Small intestine (tissue), 7 donors: ENCODE results near the gene MEGF6. TPM values are rescaled to one million over a fixed set of nuclear protein-coding genes. Genes with fewer than 3 reads are reported as not detected.

Experiments used
- DNase-seq, 2 donors: peaks; one replicate each; pipeline versions ENCODE4 v3.0.0 to v3.0.0-alpha.2; 2013
- FAIRE-seq: peaks from 2 replicates; lab custom pipeline; 2012; peaks lifted over from hg19 to GRCh38; lab: Jason Lieb, UNC
- H3K27ac ChIP-seq, 3 donors: one replicate each; pipeline ENCODE4 v1.5.1; 2013; ENCODE audit warnings: low read length in 2 of 3, mild to moderate bottlenecking in 2 of 3, control low read depth in 1 of 3, inconsistent platforms in 1 of 3, low read depth in 1 of 3, moderate library complexity in 1 of 3
- H3K27me3 ChIP-seq, 3 donors: one replicate each; pipeline ENCODE4 v1.6.1; 2013; ENCODE audit warnings: low read length in 3 of 3, inconsistent platforms in 1 of 3; ENCODE audit not compliant: control insufficient read depth in 3 of 3, insufficient read depth in 3 of 3
- H3K36me3 ChIP-seq, 3 donors: one replicate each; pipeline ENCODE4 v1.6.1; 2013; ENCODE audit warnings: low read length in 3 of 3, inconsistent platforms in 1 of 3, low read depth in 1 of 3, mild to moderate bottlenecking in 1 of 3, moderate library complexity in 1 of 3; ENCODE audit not compliant: control insufficient read depth in 3 of 3, insufficient read depth in 2 of 3
- H3K4me1 ChIP-seq, 3 donors: one replicate each; pipeline ENCODE4 v1.6.1; 2013; ENCODE audit warnings: low read length in 2 of 3, inconsistent platforms in 1 of 3, low read depth in 1 of 3, mild to moderate bottlenecking in 1 of 3, moderate library complexity in 1 of 3; ENCODE audit not compliant: control insufficient read depth in 3 of 3, insufficient read depth in 2 of 3
- H3K4me3 ChIP-seq, 3 donors: one replicate each; pipeline ENCODE4 v1.5.1; 2013; ENCODE audit warnings: low read length in 3 of 3, control low read depth in 1 of 3, inconsistent platforms in 1 of 3, low read depth in 1 of 3, mild to moderate bottlenecking in 1 of 3, moderate library complexity in 1 of 3
- H3K9me3 ChIP-seq, 2 donors: one replicate each; pipeline ENCODE4 v1.6.1; 2013; ENCODE audit warnings: low read depth in 1 of 2, low read length in 1 of 2; ENCODE audit not compliant: control insufficient read depth in 2 of 2, insufficient read depth in 1 of 2
- WGBS, 3 donors: extraction: QIAGEN DNeasy Blood & Tissue Kit; methylation state at CpG; one replicate each; pipeline ENCODE4 v1.1.7; 2013; 5-methylcytosine and 5-hydroxymethylcytosine counted together
- polyA plus RNA-seq, 4 donors: library from polyadenylated mRNA; stranded (reverse) in 3 of 4; unstranded in 1 of 4; fragments of 200-250 nt in 3 of 4; fragments of 120-200 nt in 1 of 4; gene quantifications; one replicate each; pipeline versions ENCODE4 v1.2.1 to v1.2.3, GENCODE V29; 2013
- donor health status: healthy with polysubstance abuse.
- donor health status: control.
- donor health status: control.
- donor health status: Bipolar disorder and iron deficiency.
- donor health status: healthy.

MEGF6 gene
- polyA plus RNA-seq, 4 donors: 0.45 to 5.8 (median 3.7) TPM

GRCh38 chr1:3444298-3444697, 167.0 kb downstream of the MEGF6 start:
- Histone ChIP-seq H3K4me3 (no peak overlapping the region), H3K9me3 (peaks cover 0 to 2% of the 10 kb centered on the region in 2 donors), H3K4me1 (peaks cover 0 to 5% (median 0%) of the 10 kb centered on the region in 3 donors), H3K27ac (no peak overlapping the region), H3K27me3 (peaks cover 0 to 6% (median 2%) of the 10 kb centered on the region in 3 donors), H3K36me3 (no peaks in the 10 kb centered on the region)
- no peak for DNase-seq
- WGBS, 3 donors: 87 to 92% (median 88%) methylated on average over 18 of the region's 18 CpGs
- no peak for FAIRE-seq

DNA sequence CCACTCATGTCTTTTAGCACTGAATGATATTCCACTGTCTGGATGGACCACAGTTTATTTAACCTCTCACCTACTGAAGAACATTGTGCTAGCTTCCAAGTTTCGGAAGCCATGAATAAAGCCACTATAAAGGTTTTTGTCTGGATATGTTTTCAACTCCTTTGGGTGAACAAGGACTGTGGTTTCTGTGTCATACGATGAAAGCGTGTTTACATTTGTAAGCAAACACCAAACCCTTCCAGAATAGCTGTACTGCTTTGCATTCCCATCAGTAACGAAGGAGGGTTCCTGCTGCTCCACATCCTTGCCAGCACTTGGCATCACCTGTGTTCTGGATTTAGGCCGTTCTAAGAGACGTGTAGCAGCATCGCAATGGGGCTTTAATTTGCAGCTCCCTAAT, 167.5 kb downstream of the MEGF6 start:
- H3K27ac ChIP-seq: no peak overlapping the region
- WGBS, 3 donors: 78 to 84% (median 80%) methylated on average over 7 of the region's 7 CpGs
- FAIRE-seq (no peak), DNase-seq (no peak)
- H3K36me3 ChIP-seq: no peaks in the 10 kb centered on the region
- no peak overlapping the region for H3K4me3 ChIP-seq
- H3K27me3 ChIP-seq: peaks cover 0 to 6% (median 2%) of the 10 kb centered on the region in 3 donors
- H3K4me1 ChIP-seq: peaks cover 0 to 5% (median 0%) of the 10 kb centered on the region in 3 donors
- H3K9me3 ChIP-seq: peaks cover 0 to 2% of the 10 kb centered on the region in 2 donors

DNA sequence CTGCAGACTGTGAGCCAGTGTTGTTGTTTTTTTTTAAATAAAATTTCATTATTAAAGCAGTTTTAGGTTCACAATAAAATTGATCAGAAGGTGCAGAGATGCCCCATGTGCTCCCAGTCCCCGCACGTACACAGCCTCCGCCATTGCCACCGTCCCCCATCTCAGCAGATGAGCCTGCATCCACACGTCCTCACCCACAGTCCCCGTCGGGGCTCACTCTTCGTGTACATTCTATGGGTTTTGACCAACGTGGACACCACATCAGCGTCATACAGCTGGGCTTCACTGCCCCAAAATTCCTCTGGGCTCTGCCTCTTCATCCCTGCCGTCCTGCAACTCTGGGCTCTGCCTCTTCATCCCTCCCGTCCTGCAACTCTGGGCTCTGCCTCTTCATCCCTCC, 168.4 kb downstream of the MEGF6 start:
- Histone ChIP-seq H3K4me1 (peaks cover 0 to 5% (median 0%) of the 10 kb centered on the region in 3 donors), H3K27ac (no peak overlapping the region), H3K9me3 (peaks cover 0 to 2% of the 10 kb centered on the region in 2 donors), H3K4me3 (no peak overlapping the region), H3K36me3 (no peaks in the 10 kb centered on the region), H3K27me3 (peaks cover 0 to 6% (median 2%) of the 10 kb centered on the region in 3 donors)
- 83 to 90% (median 85%) methylated on average over 12 of the region's 12 CpGs for WGBS, 3 donors
- no peak for FAIRE-seq
- no peak for DNase-seq

- Histone ChIP-seq H3K27ac (no peak overlapping the region), H3K4me3 (no peak overlapping the region), H3K27me3 (peaks cover 0 to 6% (median 2%) of the 10 kb centered on the region in 3 donors), H3K36me3 (no peaks in the 10 kb centered on the region), H3K9me3 (peaks cover 0 to 2% of the 10 kb centered on the region in 2 donors), H3K4me1 (peaks cover 0 to 5% (median 0%) of the 10 kb centered on the region in 3 donors)
- FAIRE-seq (no peak), DNase-seq (no peak)
- 75 to 81% (median 77%) methylated on average over 12 to 13 of the region's 13 CpGs for WGBS, 3 donors
These were observed 169.0 kb downstream of the MEGF6 start for GRCh38 chr1:3442331-3442730.

- Histone ChIP-seq H3K36me3 (no peaks in the 10 kb centered on the region), H3K27ac (no peak overlapping the region), H3K27me3 (peaks cover 0 to 6% (median 2%) of the 10 kb centered on the region in 3 donors), H3K9me3 (peaks cover 0 to 4% of the 10 kb centered on the region in 2 donors), H3K4me3 (no peak overlapping the region), H3K4me1 (peaks cover 0 to 5% (median 0%) of the 10 kb centered on the region in 3 donors)
- no peak for DNase-seq
- WGBS, 3 donors: 74 to 80% (median 77%) methylated on average over 8 of the region's 8 CpGs
- FAIRE-seq: no peak
These were observed 169.4 kb downstream of the MEGF6 start for GRCh38 chr1:3441880-3442279.

DNA sequence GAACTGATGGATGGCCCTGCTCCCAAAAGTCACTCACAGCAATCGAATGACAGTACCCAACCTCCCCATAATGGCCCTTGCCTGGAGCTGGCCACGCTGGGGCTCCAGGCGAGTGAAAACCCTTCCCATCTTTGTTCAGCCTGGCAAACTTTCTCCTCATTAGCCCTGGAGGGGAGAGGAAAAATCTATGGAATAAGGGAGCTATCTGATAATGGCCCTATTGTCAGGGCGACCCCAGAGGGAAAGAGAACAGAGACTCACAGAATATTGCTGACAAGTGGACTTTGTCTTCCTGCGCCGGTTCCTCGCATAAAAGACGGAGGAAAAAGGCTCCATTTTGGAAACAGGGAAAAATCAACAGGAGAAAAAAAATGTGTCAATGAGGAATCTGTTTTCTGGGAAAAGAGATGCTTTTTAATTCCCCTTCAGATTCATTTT, 169.9 kb downstream of the MEGF6 start:
- peaks cover 0 to 6% (median 2%) of the 10 kb centered on the region in 3 donors for H3K27me3 ChIP-seq
- FAIRE-seq: no peak
- H3K4me1 ChIP-seq: peaks cover 0 to 5% (median 0%) of the 10 kb centered on the region in 3 donors
- H3K36me3 ChIP-seq: no peaks in the 10 kb centered on the region
- 31 to 51% (median 37%) methylated on average over 8 of the region's 8 CpGs for WGBS, 3 donors
- H3K9me3 ChIP-seq: peaks cover 0 to 4% of the 10 kb centered on the region in 2 donors
- no peak for DNase-seq
- no peak overlapping the region for H3K4me3 ChIP-seq
- no peak overlapping the region for H3K27ac ChIP-seq

DNA sequence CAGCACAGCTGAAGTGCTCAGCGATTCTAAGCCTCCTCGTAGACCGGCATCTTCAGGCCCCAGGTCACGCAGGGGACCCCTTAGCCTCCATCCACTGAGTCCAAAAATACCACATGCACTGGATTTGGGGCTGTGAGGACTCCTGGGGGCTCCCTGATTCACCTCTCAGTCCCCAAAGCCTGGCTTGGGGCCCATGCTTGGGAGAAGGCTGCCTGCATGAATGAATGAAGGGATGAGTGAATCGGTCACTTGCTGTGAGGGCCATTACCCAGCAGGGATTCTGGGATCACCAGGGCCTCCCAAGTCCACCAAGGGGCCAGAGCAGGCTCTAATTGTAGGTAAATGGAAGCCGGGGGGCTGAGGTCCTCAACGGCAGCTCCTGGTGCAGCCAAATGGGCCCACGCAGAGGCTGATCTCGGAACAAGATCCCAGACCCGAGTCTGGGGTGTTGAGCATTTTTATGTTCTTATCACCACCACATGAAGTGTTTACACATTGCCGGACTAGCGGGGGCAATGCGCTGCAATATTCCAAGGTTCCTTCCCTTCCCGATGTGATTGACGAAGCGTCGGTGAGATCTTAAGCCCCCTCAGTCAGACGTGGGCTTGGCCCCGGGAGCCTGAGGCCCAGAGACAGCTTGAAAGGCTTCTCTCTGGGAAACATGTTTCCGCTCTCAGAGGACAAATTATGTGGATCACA, 170.4 kb downstream of the MEGF6 start:
- H3K9me3 ChIP-seq: peaks cover 0 to 4% of the 10 kb centered on the region in 2 donors
- H3K27me3 ChIP-seq: peaks cover 0 to 6% (median 2%) of the 10 kb centered on the region in 3 donors
- peaks cover 0 to 3% (median 0%) of the 10 kb centered on the region in 3 donors for H3K36me3 ChIP-seq
- FAIRE-seq (no peak), DNase-seq (no peak)
- WGBS, 3 donors: 64 to 66% (median 65%) methylated on average over 20 of the region's 20 CpGs
- no peak overlapping the region for H3K4me3 ChIP-seq
- H3K27ac ChIP-seq: no peak overlapping the region
- peaks cover 0 to 5% (median 0%) of the 10 kb centered on the region in 3 donors for H3K4me1 ChIP-seq

GRCh38 chr1:3440300-3440681, 171.0 kb downstream of the MEGF6 start:
- Histone ChIP-seq H3K27ac (no peak overlapping the region), H3K4me3 (no peak overlapping the region), H3K9me3 (peaks cover 0 to 2% of the 10 kb centered on the region in 2 donors), H3K36me3 (peaks cover 0 to 6% (median 0%) of the 10 kb centered on the region in 3 donors), H3K4me1 (peaks cover 0 to 5% (median 0%) of the 10 kb centered on the region in 3 donors), H3K27me3 (peaks cover 0 to 6% (median 2%) of the 10 kb centered on the region in 3 donors)
- FAIRE-seq: no peak
- DNase-seq: no peak
- 40 to 62% (median 42%) methylated on average over 10 of the region's 10 CpGs for WGBS, 3 donors
